Parathyroid adenoma (tissue), 2 donors: ENCODE measurements around the gene IQCH.

Source experiments
- H2AFZ ChIP-seq: fragments of 300-600 bp; sonication (generic); one replicate; pipeline ENCODE4 v1.7.0; 2017; ENCODE audit warnings: antibody characterized with exemption, mild to moderate bottlenecking
- H3K27ac ChIP-seq: fragments of 300-600 bp; sonication (generic); one replicate; pipeline ENCODE4 v1.7.0; 2017
- H3K27me3 ChIP-seq: fragments of 300-600 bp; sonication (generic); one replicate; pipeline ENCODE4 v1.7.0; 2017; ENCODE audit warnings: low read length; ENCODE audit not compliant: control insufficient read depth, insufficient read depth
- H3K36me3 ChIP-seq: fragments of 300-600 bp; sonication (generic); one replicate; pipeline ENCODE4 v1.7.0; 2017; ENCODE audit warnings: low read length; ENCODE audit not compliant: control insufficient read depth, insufficient read depth
- H3K4me1 ChIP-seq: fragments of 300-600 bp; sonication (generic); one replicate; pipeline ENCODE4 v1.7.0; 2017; ENCODE audit warnings: control low read depth
- H3K4me2 ChIP-seq: fragments of 300-600 bp; sonication (generic); one replicate; pipeline ENCODE4 v1.7.0; 2017; ENCODE audit warnings: low read length
- H3K4me3 ChIP-seq: fragments of 300-600 bp; sonication (generic); one replicate; pipeline ENCODE4 v1.7.0; 2017; ENCODE audit warnings: low read depth, low read length
- H3K79me2 ChIP-seq: fragments of 300-600 bp; sonication (generic); one replicate; pipeline ENCODE4 v1.7.0; 2017; ENCODE audit warnings: control low read depth
- H3K9ac ChIP-seq: fragments of 300-600 bp; sonication (generic); one replicate; pipeline ENCODE4 v1.7.0; 2017; ENCODE audit warnings: mild to moderate bottlenecking
- H3K9me3 ChIP-seq: fragments of 300-600 bp; sonication (generic); one replicate; pipeline ENCODE4 v1.7.0; 2017; ENCODE audit warnings: low read length; ENCODE audit not compliant: control insufficient read depth
- CTCF ChIP-seq: fragments of 300-600 bp; sonication (generic); IDR thresholded peaks from one replicate; pipeline ENCODE4 v1.7.0; 2017; ENCODE audit warnings: antibody characterized with exemption, mild to moderate bottlenecking
- donor health status: primary hyperparathyroidism.

The IQCH gene

DNA sequence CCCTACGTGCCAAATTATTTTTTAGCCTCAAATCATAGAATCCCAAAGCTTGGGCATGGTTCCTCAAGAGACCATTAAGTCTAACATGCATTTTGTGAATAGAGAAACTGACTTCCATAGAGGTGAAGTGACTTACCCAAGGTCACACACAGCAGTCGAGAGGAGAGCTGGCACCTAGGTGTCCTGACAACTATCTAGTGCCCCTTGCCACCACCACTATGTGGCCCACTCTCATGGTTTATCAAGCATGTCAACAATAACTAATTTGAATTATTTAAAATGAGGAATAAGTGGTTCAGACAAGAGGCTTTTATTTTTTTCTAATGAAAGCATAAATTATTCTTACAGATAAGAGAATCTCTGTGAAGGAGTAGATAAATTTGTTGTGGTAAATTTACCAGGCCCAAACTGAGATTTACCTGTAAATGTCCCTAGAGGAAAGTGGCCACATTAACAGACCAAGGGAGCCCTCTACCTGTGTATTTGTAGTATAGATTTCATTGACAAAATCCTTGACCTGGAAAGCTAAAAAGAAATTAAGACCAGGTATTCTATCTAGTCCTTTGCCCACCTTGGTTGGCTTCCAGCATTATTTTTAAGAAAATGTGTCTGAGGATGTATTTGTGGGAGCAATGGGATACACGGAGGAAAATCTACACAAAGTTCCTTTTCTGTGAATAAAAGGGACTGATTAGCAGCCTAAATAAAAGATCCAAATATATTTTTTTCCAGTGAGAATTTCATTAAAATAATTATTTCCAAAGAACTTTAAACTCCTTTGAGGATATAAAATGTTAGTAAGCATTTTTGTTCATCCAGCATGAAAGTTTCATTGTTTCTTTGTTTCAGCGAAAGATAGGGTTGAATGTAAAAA is 49.1 kb downstream of the IQCH start:
- H3K4me3 ChIP-seq: no peak overlapping the region
- no peaks in the 10 kb centered on the region for H3K79me2 ChIP-seq
- H2AFZ ChIP-seq: no peak overlapping the region
- H3K27ac ChIP-seq: no peak overlapping the region
- no peak overlapping the region for H3K4me2 ChIP-seq
- H3K27me3 ChIP-seq: no peaks in the 10 kb centered on the region
- no peaks in the 10 kb centered on the region for H3K36me3 ChIP-seq
- no peak overlapping the region for H3K9ac ChIP-seq
- no peaks in the 10 kb centered on the region for H3K9me3 ChIP-seq
- no peaks in the 10 kb centered on the region for H3K4me1 ChIP-seq
- peak; percentile 37 for TF ChIP-seq CTCF

DNA sequence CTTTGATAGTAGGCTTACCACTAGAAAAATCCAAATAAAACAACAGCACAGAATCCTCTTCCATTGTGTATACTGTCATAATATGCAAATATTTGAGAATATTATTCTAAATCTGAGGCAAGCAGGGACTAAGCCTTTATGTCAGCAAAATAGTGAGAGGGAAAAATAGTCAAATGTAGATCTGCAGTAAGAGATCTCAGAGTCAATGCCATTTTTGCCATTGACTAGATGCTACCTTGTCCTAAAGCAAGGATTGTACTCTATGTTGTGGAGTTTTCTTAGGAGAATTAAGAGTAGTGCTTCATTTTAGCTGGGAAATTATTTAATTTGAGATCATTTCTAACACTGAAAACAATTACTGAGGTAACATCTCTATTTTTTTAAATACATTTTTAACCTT is 50.2 kb downstream of the IQCH start:
- H3K36me3 ChIP-seq: no peaks in the 10 kb centered on the region

GRCh38 chr15:67305506-67305905 is 50.9 kb downstream of the IQCH start:
- Histone ChIP-seq H3K79me2 (no peaks in the 10 kb centered on the region), H3K36me3 (no peaks in the 10 kb centered on the region), H3K9me3 (no peaks in the 10 kb centered on the region), H3K4me2 (no peak overlapping the region), H2AFZ (no peak overlapping the region), H3K27ac (no peak overlapping the region), H3K4me3 (no peak overlapping the region), H3K9ac (no peak overlapping the region), H3K27me3 (no peaks in the 10 kb centered on the region), H3K4me1 (no peaks in the 10 kb centered on the region)
- no peak for TF ChIP-seq CTCF

More for the DNA sequence above, 50.2 kb downstream of the IQCH start:
- H3K27ac ChIP-seq: no peak overlapping the region
- H3K27me3 ChIP-seq: no peaks in the 10 kb centered on the region
- H3K4me1 ChIP-seq: no peaks in the 10 kb centered on the region
- no peak overlapping the region for H2AFZ ChIP-seq
- no peak overlapping the region for H3K4me2 ChIP-seq
- H3K4me3 ChIP-seq: no peak overlapping the region
- no peaks in the 10 kb centered on the region for H3K79me2 ChIP-seq
- TF ChIP-seq CTCF: no peak
- no peak overlapping the region for H3K9ac ChIP-seq
- no peaks in the 10 kb centered on the region for H3K9me3 ChIP-seq

- H3K4me1 ChIP-seq: no peaks in the 10 kb centered on the region
- H3K36me3 ChIP-seq: no peaks in the 10 kb centered on the region
- TF ChIP-seq CTCF: no peak
Measured at GRCh38 chr15:67307156-67307555, 52.6 kb downstream of the IQCH start.

More at GRCh38 chr15:67307156-67307555, 52.6 kb downstream of the IQCH start:
- H3K9me3 ChIP-seq: no peaks in the 10 kb centered on the region
- no peak overlapping the region for H3K4me2 ChIP-seq
- no peaks in the 10 kb centered on the region for H3K79me2 ChIP-seq
- no peak overlapping the region for H3K9ac ChIP-seq
- H3K4me3 ChIP-seq: no peak overlapping the region
- no peak overlapping the region for H3K27ac ChIP-seq
- H2AFZ ChIP-seq: no peak overlapping the region
- H3K27me3 ChIP-seq: no peaks in the 10 kb centered on the region
